Mammary epithelial cell (primary cell): ENCODE results near the gene ITGB1BP1.

Experiments
- CTCF ChIP-seq, 2 donors: IDR thresholded peaks in 1 of 2; conservative IDR thresholded peaks in 1 of 2; 2 replicates each; pipeline ENCODE4 v1.5.1; 2011 to 2012; ENCODE audit warnings: inconsistent platforms in 2 of 2, low read length in 2 of 2, mild to moderate bottlenecking in 2 of 2, control low read depth in 1 of 2, low read depth in 1 of 2; ENCODE audit not compliant: insufficient read depth in 1 of 2; ENCODE audit errors: extremely low read depth in 1 of 2
- EZH2 ChIP-seq: IDR thresholded peaks from 2 replicates; pipeline ENCODE4 v1.6.1; 2012; ENCODE audit warnings: low read length, inconsistent platforms, borderline replicate concordance

- no peak for TF ChIP-seq CTCF (conservative IDR thresholded peaks at IDR 0.05 in 1 of 2, IDR thresholded peaks at IDR 0.05 in 1 of 2; ENCODE audit: extremely low read depth in 1 of 2, insufficient read depth in 1 of 2, low read depth in 1 of 2, low read length in 2 of 2)
- no peak for TF ChIP-seq EZH2
Measured at GRCh38 chr2:9379391-9379755, 44.0 kb downstream of the ITGB1BP1 start.
